GM12801 (cell line): ENCODE measurements around the gene BOD1.

Source experiments
- CTCF ChIP-seq: IDR thresholded peaks from one replicate; pipeline ENCODE4 v1.5.1; 2011; ENCODE audit warnings: control low read depth; ENCODE audit not compliant: insufficient read length; ENCODE audit errors: extremely low read depth

Gene BOD1

GRCh38 chr5:173563246-173563645 lies 53.2 kb downstream of the BOD1 start:
- TF ChIP-seq CTCF: no peak

GRCh38 chr5:173562451-173562850 lies 54.0 kb downstream of the BOD1 start:
- TF ChIP-seq CTCF: no peak
